ENCODE results near the gene EPHA3. TPM values are rescaled to one million over a fixed set of nuclear protein-coding genes. Genes with fewer than 3 reads are reported as not detected.

EPHA3 gene
- total and polyA plus RNA-seq, 7 donors = under 0.01 to 23.5 (median 13.3) TPM; not detected in 1

GRCh38 chr3:89262309-89262929 lies 155.0 kb downstream of the EPHA3 start:
- TF ChIP-seq POLR2A (IDR thresholded peaks at IDR 0.05) (no peak), POLR2AphosphoS5 (IDR thresholded peaks at IDR 0.05) (no peak), EP300 (IDR thresholded peaks at IDR 0.05) (no peak), CTCF (IDR thresholded peaks at IDR 0.05) (no peak)
- Histone ChIP-seq H3K36me3 (no peaks in the 10 kb centered on the region), H3K27me3 (no peaks in the 10 kb centered on the region), H3K9me3 (no peaks in the 10 kb centered on the region), H3K27ac (no peak overlapping the region), H3K4me3 (no peak overlapping the region), H3K4me1 (no peaks in the 10 kb centered on the region)
- 91 to 94% methylated on average over 15 of the region's 15 CpGs for WGBS, 2 donors
- intact Hi-C loops (cut with DNase I) = no loop called here
- DNase-seq = no peak

- Histone ChIP-seq H3K4me3 (no peak overlapping the region), H3K27me3 (no peaks in the 10 kb centered on the region), H3K36me3 (no peaks in the 10 kb centered on the region), H3K9me3 (no peaks in the 10 kb centered on the region), H3K27ac (no peak overlapping the region), H3K4me1 (no peaks in the 10 kb centered on the region)
- intact Hi-C loops (cut with DNase I) = no loop called here
- no peak for TF ChIP-seq CTCF (IDR thresholded peaks at IDR 0.05)
- no peak for DNase-seq
- 88 to 92% methylated on average over 6 of the region's 6 CpGs for WGBS, 2 donors
These were observed 156.7 kb downstream of the EPHA3 start for GRCh38 chr3:89264037-89264560.

- no peaks in the 10 kb centered on the region for H3K9me3 ChIP-seq
- H3K27ac ChIP-seq = no peak overlapping the region
- no peaks in the 10 kb centered on the region for H3K36me3 ChIP-seq
- H3K4me3 ChIP-seq = no peak overlapping the region
- WGBS, 2 donors = 75 to 76% methylated on average over 1 of the region's 1 CpG
- no peaks in the 10 kb centered on the region for H3K4me1 ChIP-seq
- DNase-seq = no peak
- no peaks in the 10 kb centered on the region for H3K27me3 ChIP-seq
- no peak for TF ChIP-seq CTCF (IDR thresholded peaks at IDR 0.05)
- no peak for TF ChIP-seq EP300 (IDR thresholded peaks at IDR 0.05)
- no peak for TF ChIP-seq POLR2AphosphoS5 (IDR thresholded peaks at IDR 0.05)
- no peak for TF ChIP-seq POLR2A (IDR thresholded peaks at IDR 0.05)
- intact Hi-C loops (cut with DNase I) = no loop called here
These were observed 158.7 kb downstream of the EPHA3 start for GRCh38 chr3:89266074-89266473.

GRCh38 chr3:89268059-89268458 lies 160.6 kb downstream of the EPHA3 start:
- WGBS, 2 donors = 81 to 89% methylated on average over 1 of the region's 1 CpG
- Histone ChIP-seq H3K27ac (no peak overlapping the region), H3K27me3 (no peaks in the 10 kb centered on the region), H3K36me3 (no peaks in the 10 kb centered on the region), H3K9me3 (no peaks in the 10 kb centered on the region), H3K4me1 (peaks cover 0 to 7% (median under 1%) of the 10 kb centered on the region in 4 donors), H3K4me3 (no peak overlapping the region)
- no peak for DNase-seq
- no peak for TF ChIP-seq POLR2A (IDR thresholded peaks at IDR 0.05)
- TF ChIP-seq EP300 (IDR thresholded peaks at IDR 0.05) = no peak
- TF ChIP-seq POLR2AphosphoS5 (IDR thresholded peaks at IDR 0.05) = no peak
- TF ChIP-seq CTCF (IDR thresholded peaks at IDR 0.05) = no peak
- intact Hi-C loops (cut with DNase I) = no loop called here

DNA sequence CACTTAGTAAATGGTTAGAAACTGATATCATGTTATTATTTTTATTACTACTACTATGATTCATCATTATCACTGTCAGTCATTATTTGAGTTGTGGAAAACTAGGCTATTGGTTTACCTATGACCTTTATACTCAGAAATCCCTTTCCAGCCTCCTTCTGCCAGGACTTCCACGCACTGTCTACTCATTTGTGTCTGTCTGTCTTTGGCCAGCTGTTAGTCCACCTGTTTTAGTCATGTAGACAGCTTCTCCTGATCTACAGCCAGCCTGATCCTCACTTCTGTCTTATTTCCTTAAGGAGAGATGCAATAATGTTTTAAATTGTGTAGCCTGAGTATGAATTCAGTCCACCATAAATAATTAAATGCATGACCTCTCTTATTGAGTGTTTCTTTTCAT lies 162.8 kb downstream of the EPHA3 start:
- Histone ChIP-seq H3K27me3 (no peaks in the 10 kb centered on the region), H3K9me3 (no peaks in the 10 kb centered on the region), H3K27ac (no peak overlapping the region), H3K4me3 (no peak overlapping the region), H3K36me3 (no peaks in the 10 kb centered on the region), H3K4me1 (peaks cover 0 to 11% (median 4%) of the 10 kb centered on the region in 4 donors)
- no peak for DNase-seq
- TF ChIP-seq POLR2A (IDR thresholded peaks at IDR 0.05) (no peak), POLR2AphosphoS5 (IDR thresholded peaks at IDR 0.05) (no peak), CTCF (IDR thresholded peaks at IDR 0.05) (no peak), EP300 (IDR thresholded peaks at IDR 0.05) (no peak)
- intact Hi-C loops (cut with DNase I) = no loop called here
- WGBS, 2 donors = 31 to 61% methylated on average over 1 of the region's 1 CpG
